ENCODE measurements around the gene OCA2. TPM values are rescaled to one million over a fixed set of nuclear protein-coding genes. Genes with fewer than 3 reads are reported as not detected.

Gene OCA2
- total and polyA plus RNA-seq, 2 of the 8 experiments (the other 6 are each of a cell fraction or from before 2014, with no cell fraction given) = 0.20 TPM

DNA sequence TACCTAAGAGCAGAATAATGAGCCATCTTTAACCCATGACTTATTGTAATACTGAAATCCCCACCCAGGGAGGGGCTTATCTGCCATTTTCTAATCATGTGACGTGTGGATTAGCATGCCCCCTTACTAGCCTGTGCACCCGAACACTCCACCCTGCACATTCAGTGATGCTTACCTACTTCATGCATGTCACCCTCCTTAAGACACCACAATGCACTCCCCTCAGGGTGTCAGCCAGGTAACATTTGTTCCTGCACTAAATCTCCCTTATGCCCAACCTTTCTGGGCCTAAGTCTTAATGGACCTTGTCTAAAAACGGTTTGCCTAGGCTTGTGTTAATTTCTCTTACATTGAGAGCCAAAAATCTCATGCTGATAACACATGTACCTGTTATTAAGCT, 336.6 kb downstream of the OCA2 start (continued):
- TF ChIP-seq HDAC2 (IDR thresholded peaks at IDR 0.05; ENCODE audit: borderline replicate concordance in 1 of 2, low read depth in 2 of 2, low read length in 2 of 2) (no peak), BACH1 (IDR thresholded peaks at IDR 0.05; ENCODE audit: low read length) (no peak), SIN3A (conservative IDR thresholded peaks at IDR 0.05 in 1 of 2, IDR thresholded peaks at IDR 0.05 in 1 of 2; ENCODE audit: low read depth in 1 of 2, low read length in 2 of 2) (no peak), YY1 (IDR thresholded peaks at IDR 0.05; ENCODE audit: low read depth, low read length) (no peak)

Measured in H1 (cell line).